Upper lobe of right lung (tissue), 1 donor: ENCODE data around the gene PCK1. TPM values are rescaled to one million over a fixed set of nuclear protein-coding genes. Genes with fewer than 3 reads are reported as not detected.

Source experiments
- ATAC-seq: fragments of 200-7000 bp; cut with Tn5 transposase; one replicate; pipeline ENCODE4 v1.9.1; 2020; ENCODE audit warnings: mild to moderate bottlenecking, moderate library complexity
- DNase-seq: peaks from one replicate; pipeline ENCODE4 v3.0.0-alpha.2; 2020
- H3K27ac ChIP-seq: fragments of 200-600 bp; one replicate; pipeline ENCODE4 v1.8.0; 2022
- H3K27me3 ChIP-seq: fragments of 200-600 bp; one replicate; pipeline ENCODE4 v1.8.0; 2022; ENCODE audit warnings: mild to moderate bottlenecking
- H3K36me3 ChIP-seq: fragments of 200-600 bp; one replicate; pipeline ENCODE4 v1.8.0; 2022
- H3K4me1 ChIP-seq: fragments of 200-600 bp; one replicate; pipeline ENCODE4 v1.8.0; 2022
- H3K4me3 ChIP-seq: fragments of 200-600 bp; one replicate; pipeline ENCODE4 v1.8.0; 2022; ENCODE audit warnings: mild to moderate bottlenecking
- H3K9me3 ChIP-seq: fragments of 200-600 bp; one replicate; pipeline ENCODE4 v1.8.0; 2022
- intact Hi-C: fragments of 100-400 bp; cut with DNase I; formaldehyde crosslinking; loops from one replicate; pipeline ENCODE4 v1.11.0; 2022
- total RNA-seq: library from RNA; stranded (reverse); fragmentation: NEBNext Ultra II Directional; extraction: Animal tissue kit (Norgen Biotek cat#: 25700); gene quantifications from one replicate; pipeline ENCODE4 v1.2.1, GENCODE V29; 2021
- TF ChIP-seq, protein P1 (sequence below): fragments of 200-600 bp; IDR thresholded peaks from one replicate; pipeline ENCODE4 v1.8.0; 2022; ENCODE audit warnings: antibody characterized with exemption
- donor health status: DM: no; HTN: yes; CAD: no; lungs with severe emphysema.

The PCK1 gene
- total RNA-seq, 1 donor from 2014 or later, result 4.7 TPM

DNA sequence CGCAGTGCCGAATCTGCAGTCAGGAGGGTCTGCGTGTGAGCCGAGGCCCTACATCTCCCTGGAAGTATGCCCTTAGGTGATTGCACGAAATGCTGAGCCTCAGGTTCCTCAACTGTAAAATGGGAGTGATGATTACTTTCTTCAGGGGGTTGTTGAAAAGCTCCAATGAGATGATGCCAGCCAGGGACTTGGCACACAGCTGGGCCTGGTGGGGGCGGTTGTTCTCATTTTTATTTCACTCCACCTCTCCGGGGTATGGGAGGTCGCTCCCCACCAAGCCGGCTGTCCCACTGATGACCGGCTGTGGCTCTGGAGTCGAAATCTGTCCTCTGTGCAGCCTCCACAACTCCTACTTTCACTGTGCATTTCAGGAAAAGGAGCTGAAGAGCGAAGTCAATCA, 8.1 kb downstream of the PCK1 start:
- Histone ChIP-seq H3K36me3 (no peaks in the 10 kb centered on the region), H3K9me3 (no peaks in the 10 kb centered on the region), H3K4me3 (no peak overlapping the region), H3K27ac (no peak overlapping the region), H3K4me1 (no peaks in the 10 kb centered on the region), H3K27me3 (peaks cover 8% of the 10 kb centered on the region)
- intact Hi-C loops, result no loop called here
- ATAC-seq (no peak), DNase-seq (no peak)
- TF ChIP-seq, protein P1, sequence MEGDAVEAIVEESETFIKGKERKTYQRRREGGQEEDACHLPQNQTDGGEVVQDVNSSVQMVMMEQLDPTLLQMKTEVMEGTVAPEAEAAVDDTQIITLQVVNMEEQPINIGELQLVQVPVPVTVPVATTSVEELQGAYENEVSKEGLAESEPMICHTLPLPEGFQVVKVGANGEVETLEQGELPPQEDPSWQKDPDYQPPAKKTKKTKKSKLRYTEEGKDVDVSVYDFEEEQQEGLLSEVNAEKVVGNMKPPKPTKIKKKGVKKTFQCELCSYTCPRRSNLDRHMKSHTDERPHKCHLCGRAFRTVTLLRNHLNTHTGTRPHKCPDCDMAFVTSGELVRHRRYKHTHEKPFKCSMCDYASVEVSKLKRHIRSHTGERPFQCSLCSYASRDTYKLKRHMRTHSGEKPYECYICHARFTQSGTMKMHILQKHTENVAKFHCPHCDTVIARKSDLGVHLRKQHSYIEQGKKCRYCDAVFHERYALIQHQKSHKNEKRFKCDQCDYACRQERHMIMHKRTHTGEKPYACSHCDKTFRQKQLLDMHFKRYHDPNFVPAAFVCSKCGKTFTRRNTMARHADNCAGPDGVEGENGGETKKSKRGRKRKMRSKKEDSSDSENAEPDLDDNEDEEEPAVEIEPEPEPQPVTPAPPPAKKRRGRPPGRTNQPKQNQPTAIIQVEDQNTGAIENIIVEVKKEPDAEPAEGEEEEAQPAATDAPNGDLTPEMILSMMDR, result no peak

GRCh38 chr20:57570145-57570850, 9.4 kb downstream of the PCK1 start:
- Histone ChIP-seq H3K4me1 (no peaks in the 10 kb centered on the region), H3K27me3 (peaks cover 9% of the 10 kb centered on the region), H3K27ac (no peak overlapping the region), H3K9me3 (no peaks in the 10 kb centered on the region), H3K36me3 (no peaks in the 10 kb centered on the region), H3K4me3 (no peak overlapping the region)
- intact Hi-C loops, result no loop called here
- no peak for DNase-seq
- TF ChIP-seq, protein P1, result no peak
- no peak for ATAC-seq

- intact Hi-C loops, result no loop called here
- TF ChIP-seq, protein P1, result no peak
- peaks cover 12% of the 10 kb centered on the region for H3K27me3 ChIP-seq
- ATAC-seq (no peak), DNase-seq (no peak)
- no peaks in the 10 kb centered on the region for H3K36me3 ChIP-seq
- no peak overlapping the region for H3K27ac ChIP-seq
- no peak overlapping the region for H3K4me3 ChIP-seq
- no peaks in the 10 kb centered on the region for H3K4me1 ChIP-seq
- no peaks in the 10 kb centered on the region for H3K9me3 ChIP-seq
Measured at GRCh38 chr20:57570920-57571319, 10.0 kb downstream of the PCK1 start.

- Histone ChIP-seq H3K4me1 (no peaks in the 10 kb centered on the region), H3K27me3 (peaks cover 22% of the 10 kb centered on the region), H3K27ac (no peak overlapping the region), H3K4me3 (no peak overlapping the region), H3K9me3 (no peaks in the 10 kb centered on the region), H3K36me3 (no peaks in the 10 kb centered on the region)
- intact Hi-C loops, result no loop called here
- DNase-seq (no peak), ATAC-seq (no peak)
- TF ChIP-seq, protein P1, result no peak
Measured at GRCh38 chr20:57571782-57572416, 11.0 kb downstream of the PCK1 start.

DNA sequence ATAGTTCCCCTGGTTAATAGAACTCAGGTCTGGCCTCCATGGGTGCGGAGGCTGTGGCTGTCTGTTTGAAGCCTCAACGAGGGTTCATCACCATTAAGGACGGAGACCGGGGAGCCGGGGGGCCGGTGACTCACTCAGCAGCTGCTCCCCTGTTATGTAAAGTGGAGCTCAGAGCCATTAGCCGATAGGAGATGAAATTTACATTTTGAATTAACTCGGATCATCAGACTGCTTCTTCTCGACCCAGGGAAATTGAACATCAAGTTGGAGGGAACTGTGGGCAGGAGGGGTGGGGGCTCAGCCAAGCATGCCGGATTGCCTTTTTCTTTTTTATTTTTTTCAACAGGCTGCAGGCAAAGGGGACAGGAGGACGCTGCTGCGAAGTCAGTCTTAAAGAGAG, 12.3 kb downstream of the PCK1 start:
- intact Hi-C loops, result no loop called here
- no peak for DNase-seq

More for the DNA sequence above, 12.3 kb downstream of the PCK1 start:
- no peak for ATAC-seq
- Histone ChIP-seq H3K4me3 (no peak overlapping the region), H3K9me3 (no peaks in the 10 kb centered on the region), H3K4me1 (no peaks in the 10 kb centered on the region), H3K36me3 (no peaks in the 10 kb centered on the region), H3K27ac (no peak overlapping the region), H3K27me3 (peaks cover 21% of the 10 kb centered on the region)
- TF ChIP-seq, protein P1, result no peak
